ENCODE measurements around the gene AIF1L. TPM values are rescaled to one million over a fixed set of nuclear protein-coding genes. Genes with fewer than 3 reads are reported as not detected.
A peak's percentile ranks its signal among the peaks of the same experiment; 100 is the strongest.
"Not testable (repeated sequence)": the region's sequence is repeated elsewhere in the genome, so short reads cannot be mapped to it uniquely, and the experiment has no call there.

Gene AIF1L
- total RNA-seq, 5 donors from 2014 or later (not counting 1 experiment from before 2014, with no cell fraction given): 0.37 to 0.67 (median 0.51) TPM; not detected in 2

GRCh38 chr9:131149688-131150053, 53.3 kb downstream of the AIF1L start:
- Mint-ChIP-seq H3K4me1 (peaks cover 17 to 28% (median 21%) of the 10 kb centered on the region in 3 donors), H3K9me3 (no peaks in the 10 kb centered on the region), H3K27me3 (no peaks in the 10 kb centered on the region), H3K27ac (peak overlapping the region; percentile 63 to 79), H3K4me3 (no peak overlapping the region), H3K36me3 (peaks cover 78% of the 10 kb centered on the region)
- peak in 3 of 4 experiments; percentile 17 to 50 (median 40) for ATAC-seq (replicated peaks in 1 of 4)
- Histone ChIP-seq H3K27ac (ENCODE audit: low read length) (no peak overlapping the region), H3K9me3 (no peaks in the 10 kb centered on the region), H3K27me3 (replicated peaks in 1 of 2; ENCODE audit: control insufficient read depth in 2 of 2, extremely low read depth in 1 of 2, insufficient read depth in 2 of 2, low read length in 1 of 2) (no peaks in the 10 kb centered on the region), H3K4me1 (ENCODE audit: control insufficient read depth in 1 of 2, extremely low read depth in 1 of 2, insufficient read depth in 2 of 2, low read length in 2 of 2) (peaks cover 0 to 2% of the 10 kb centered on the region in 2 experiments), H3K4me3 (ENCODE audit: control insufficient read depth in 1 of 2, extremely low read depth in 1 of 2, low read length in 1 of 2) (no peak overlapping the region), H3K36me3 (ENCODE audit: control insufficient read depth in 2 of 2, extremely low read depth in 1 of 2, insufficient read depth in 1 of 2, low read length in 1 of 2) (peaks cover 6 to 94% of the 10 kb centered on the region in 2 donors)
- ChIA-PET POLR2A (no interaction called here), CTCF (no interaction called here)
- WGBS (ENCODE audit: insufficient coverage): 29% methylated on average over 3 of the region's 5 CpGs
- DNase-seq: no peak

- Histone ChIP-seq H3K4me1 (ENCODE audit: control insufficient read depth in 1 of 2, extremely low read depth in 1 of 2, insufficient read depth in 2 of 2, low read length in 2 of 2) (peaks cover 0 to 2% of the 10 kb centered on the region in 2 experiments), H3K36me3 (ENCODE audit: control insufficient read depth in 2 of 2, extremely low read depth in 1 of 2, insufficient read depth in 1 of 2, low read length in 1 of 2) (peaks cover 8 to 69% of the 10 kb centered on the region in 2 donors), H3K27me3 (replicated peaks in 1 of 2; ENCODE audit: control insufficient read depth in 2 of 2, extremely low read depth in 1 of 2, insufficient read depth in 2 of 2, low read length in 1 of 2) (no peaks in the 10 kb centered on the region), H3K9me3 (no peaks in the 10 kb centered on the region), H3K4me3 (ENCODE audit: control insufficient read depth in 1 of 2, extremely low read depth in 1 of 2, low read length in 1 of 2) (no peak overlapping the region), H3K27ac (ENCODE audit: low read length) (no peak overlapping the region)
- H3K27me3 Mint-ChIP-seq: no peaks in the 10 kb centered on the region
- ChIA-PET CTCF (no interaction called here), POLR2A (no interaction called here)
- no peak overlapping the region for H3K4me3 Mint-ChIP-seq
- ATAC-seq (replicated peaks in 1 of 4) (no peak), DNase-seq (no peak)
- peaks cover 25 to 48% (median 32%) of the 10 kb centered on the region in 3 donors for H3K4me1 Mint-ChIP-seq
- peaks cover 70% of the 10 kb centered on the region for H3K36me3 Mint-ChIP-seq
- no peak overlapping the region for H3K27ac Mint-ChIP-seq
- no peaks in the 10 kb centered on the region for H3K9me3 Mint-ChIP-seq
- 89% methylated on average over 4 of the region's 4 CpGs for WGBS (ENCODE audit: insufficient coverage)
These were observed 57.3 kb downstream of the AIF1L start for GRCh38 chr9:131153595-131153994.

- DNase-seq; H3K4me1 ChIP-seq (ENCODE audit: control insufficient read depth in 1 of 2, extremely low read depth in 1 of 2, insufficient read depth in 2 of 2, low read length in 2 of 2); H3K27ac ChIP-seq (ENCODE audit: low read length); H3K27me3 ChIP-seq (replicated peaks in 1 of 2; ENCODE audit: control insufficient read depth in 2 of 2, extremely low read depth in 1 of 2, insufficient read depth in 2 of 2, low read length in 1 of 2); H3K4me3 ChIP-seq (ENCODE audit: control insufficient read depth in 1 of 2, extremely low read depth in 1 of 2, low read length in 1 of 2); H3K9me3 ChIP-seq; POLR2A ChIA-PET; ATAC-seq (replicated peaks in 1 of 4); H3K9me3 Mint-ChIP-seq; H3K27me3 Mint-ChIP-seq; H3K27ac Mint-ChIP-seq; H3K4me3 Mint-ChIP-seq: not testable (repeated sequence)
- peaks cover 56% of the 10 kb centered on the region for H3K36me3 Mint-ChIP-seq
- peaks cover 12 to 27% (median 13%) of the 10 kb centered on the region in 3 donors for H3K4me1 Mint-ChIP-seq
- WGBS (ENCODE audit: insufficient coverage): no CpG with 5 or more reads among the region's 1 CpG
- H3K36me3 ChIP-seq (ENCODE audit: control insufficient read depth in 2 of 2, extremely low read depth in 1 of 2, insufficient read depth in 1 of 2, low read length in 1 of 2): peaks cover 5 to 59% of the 10 kb centered on the region in 2 donors
- CTCF ChIA-PET: interaction anchor here in 1 of 2 donors (0.7 kb wide), 1 partner anchor 98 kb away, joined by 4 read pairs; no protein-coding TSS in a partner anchor
These were observed 62.3 kb downstream of the AIF1L start for GRCh38 chr9:131158673-131159072.

GRCh38 chr9:131160416-131161112, 64.2 kb downstream of the AIF1L start:
- no peaks in the 10 kb centered on the region for H3K4me1 ChIP-seq (ENCODE audit: control insufficient read depth in 1 of 2, extremely low read depth in 1 of 2, insufficient read depth in 2 of 2, low read length in 2 of 2)
- ChIA-PET CTCF (interaction anchor here in 1 of 2 donors (0.6 kb wide), 1 partner anchor 19 kb away, joined by 6 read pairs; no protein-coding TSS in a partner anchor), POLR2A (no interaction called here)
- H3K27ac Mint-ChIP-seq: no peak overlapping the region
- no peaks in the 10 kb centered on the region for H3K27me3 ChIP-seq (replicated peaks in 1 of 2; ENCODE audit: control insufficient read depth in 2 of 2, extremely low read depth in 1 of 2, insufficient read depth in 2 of 2, low read length in 1 of 2)
- peaks cover 2 to 14% (median 2%) of the 10 kb centered on the region in 3 donors for H3K4me1 Mint-ChIP-seq
- DNase-seq (no peak), ATAC-seq (replicated peaks in 1 of 4) (no peak)
- H3K27me3 Mint-ChIP-seq: no peaks in the 10 kb centered on the region
- H3K9me3 ChIP-seq: no peaks in the 10 kb centered on the region
- H3K4me3 ChIP-seq (ENCODE audit: control insufficient read depth in 1 of 2, extremely low read depth in 1 of 2, low read length in 1 of 2): no peak overlapping the region
- no peaks in the 10 kb centered on the region for H3K9me3 Mint-ChIP-seq
- H3K27ac ChIP-seq (ENCODE audit: low read length): no peak overlapping the region
- H3K36me3 ChIP-seq (ENCODE audit: control insufficient read depth in 2 of 2, extremely low read depth in 1 of 2, insufficient read depth in 1 of 2, low read length in 1 of 2): peaks cover 5 to 64% of the 10 kb centered on the region in 2 donors
- H3K36me3 Mint-ChIP-seq: peaks cover 48% of the 10 kb centered on the region
- no CpG with 5 or more reads among the region's 1 CpG for WGBS (ENCODE audit: insufficient coverage)
- H3K4me3 Mint-ChIP-seq: no peak overlapping the region

- ChIA-PET CTCF (no interaction called here), POLR2A (interaction anchor here in 1 of 2 donors (0.6 kb wide), 2 partner anchors 55 to 355 kb away, joined by 4 to 7 read pairs; no protein-coding TSS in a partner anchor)
- no peak overlapping the region for H3K27ac ChIP-seq (ENCODE audit: low read length)
- WGBS (ENCODE audit: insufficient coverage): no CpG with 5 or more reads among the region's 6 CpGs
- H3K27me3 ChIP-seq (replicated peaks in 1 of 2; ENCODE audit: control insufficient read depth in 2 of 2, extremely low read depth in 1 of 2, insufficient read depth in 2 of 2, low read length in 1 of 2): no peaks in the 10 kb centered on the region
- Mint-ChIP-seq H3K27me3 (no peaks in the 10 kb centered on the region), H3K4me1 (peaks cover 0 to 6% (median 0%) of the 10 kb centered on the region in 3 donors), H3K27ac (no peak overlapping the region), H3K4me3 (no peak overlapping the region), H3K36me3 (peaks cover 52% of the 10 kb centered on the region), H3K9me3 (no peaks in the 10 kb centered on the region)
- H3K4me3 ChIP-seq (ENCODE audit: control insufficient read depth in 1 of 2, extremely low read depth in 1 of 2, low read length in 1 of 2): no peak overlapping the region
- H3K4me1 ChIP-seq (ENCODE audit: control insufficient read depth in 1 of 2, extremely low read depth in 1 of 2, insufficient read depth in 2 of 2, low read length in 2 of 2): no peaks in the 10 kb centered on the region
- no peaks in the 10 kb centered on the region for H3K9me3 ChIP-seq
- no peak for DNase-seq
- H3K36me3 ChIP-seq (ENCODE audit: control insufficient read depth in 2 of 2, extremely low read depth in 1 of 2, insufficient read depth in 1 of 2, low read length in 1 of 2): peaks cover 5 to 73% of the 10 kb centered on the region in 2 donors
- ATAC-seq (replicated peaks in 1 of 4): no peak
These were observed 65.3 kb downstream of the AIF1L start for GRCh38 chr9:131161585-131161984.

GRCh38 chr9:131162886-131163285, 66.6 kb downstream of the AIF1L start:
- ATAC-seq (replicated peaks in 1 of 4): no peak
- H3K36me3 ChIP-seq (ENCODE audit: control insufficient read depth in 2 of 2, extremely low read depth in 1 of 2, insufficient read depth in 1 of 2, low read length in 1 of 2): peaks cover 6 to 67% of the 10 kb centered on the region in 2 donors

More at GRCh38 chr9:131162886-131163285, 66.6 kb downstream of the AIF1L start:
- Mint-ChIP-seq H3K27me3 (no peaks in the 10 kb centered on the region), H3K4me1 (peaks cover 5 to 12% (median 6%) of the 10 kb centered on the region in 3 donors), H3K4me3 (no peak overlapping the region), H3K9me3 (no peaks in the 10 kb centered on the region), H3K36me3 (peaks cover 55% of the 10 kb centered on the region), H3K27ac (no peak overlapping the region)
- ChIA-PET CTCF (no interaction called here), POLR2A (no interaction called here)
- no peak for DNase-seq
- Histone ChIP-seq H3K27me3 (replicated peaks in 1 of 2; ENCODE audit: control insufficient read depth in 2 of 2, extremely low read depth in 1 of 2, insufficient read depth in 2 of 2, low read length in 1 of 2) (no peaks in the 10 kb centered on the region), H3K4me3 (ENCODE audit: control insufficient read depth in 1 of 2, extremely low read depth in 1 of 2, low read length in 1 of 2) (no peak overlapping the region), H3K27ac (ENCODE audit: low read length) (no peak overlapping the region), H3K9me3 (no peaks in the 10 kb centered on the region), H3K4me1 (ENCODE audit: control insufficient read depth in 1 of 2, extremely low read depth in 1 of 2, insufficient read depth in 2 of 2, low read length in 2 of 2) (no peaks in the 10 kb centered on the region)
- WGBS (ENCODE audit: insufficient coverage): 100% methylated on average over 2 of the region's 4 CpGs

Measured in T-cell (primary cell).